ENCODE measurements around the gene GPX3. TPM values are rescaled to one million over a fixed set of nuclear protein-coding genes. Genes with fewer than 3 reads are reported as not detected.

The GPX3 gene
- 84.6 and 147 TPM in 2 replicates for total RNA-seq

GRCh38 chr5:151020304-151021110 is at the start of gene GPX3:
Gene GPX3, plus strand, starts transcription at chr5:151020591. Its CDS starts 64 bp downstream, at chr5:151020655.

Other genes with a start within 250 kb of the GPX3 start
- 7.0 and 10.8 TPM in 2 replicates for gene SMIM3, start 241.8 kb upstream of the GPX3 start, total RNA-seq
- gene IRGM, start 174.1 kb upstream of the GPX3 start, total RNA-seq, result not detected in 2 replicates
- gene ZNF300, start 115.6 kb upstream of the GPX3 start, total RNA-seq, result 2.7 and 3.4 TPM in 2 replicates
- 73.5 and 316 TPM in 2 replicates for gene TNIP1, start 60.4 kb downstream of the GPX3 start, total RNA-seq
- gene ANXA6, start 137.2 kb downstream of the GPX3 start, total RNA-seq, result 10.7 and 93.5 TPM in 2 replicates
- 1.3 and 1.7 TPM in 2 replicates for gene CCDC69, start 203.5 kb downstream of the GPX3 start, total RNA-seq
- gene GM2A, start 232.6 kb downstream of the GPX3 start, total RNA-seq, result 92.5 and 234 TPM in 2 replicates

All from tracheal epithelial cell (primary cell).